ENCODE data around the gene B3GAT1.

B3GAT1 gene

DNA sequence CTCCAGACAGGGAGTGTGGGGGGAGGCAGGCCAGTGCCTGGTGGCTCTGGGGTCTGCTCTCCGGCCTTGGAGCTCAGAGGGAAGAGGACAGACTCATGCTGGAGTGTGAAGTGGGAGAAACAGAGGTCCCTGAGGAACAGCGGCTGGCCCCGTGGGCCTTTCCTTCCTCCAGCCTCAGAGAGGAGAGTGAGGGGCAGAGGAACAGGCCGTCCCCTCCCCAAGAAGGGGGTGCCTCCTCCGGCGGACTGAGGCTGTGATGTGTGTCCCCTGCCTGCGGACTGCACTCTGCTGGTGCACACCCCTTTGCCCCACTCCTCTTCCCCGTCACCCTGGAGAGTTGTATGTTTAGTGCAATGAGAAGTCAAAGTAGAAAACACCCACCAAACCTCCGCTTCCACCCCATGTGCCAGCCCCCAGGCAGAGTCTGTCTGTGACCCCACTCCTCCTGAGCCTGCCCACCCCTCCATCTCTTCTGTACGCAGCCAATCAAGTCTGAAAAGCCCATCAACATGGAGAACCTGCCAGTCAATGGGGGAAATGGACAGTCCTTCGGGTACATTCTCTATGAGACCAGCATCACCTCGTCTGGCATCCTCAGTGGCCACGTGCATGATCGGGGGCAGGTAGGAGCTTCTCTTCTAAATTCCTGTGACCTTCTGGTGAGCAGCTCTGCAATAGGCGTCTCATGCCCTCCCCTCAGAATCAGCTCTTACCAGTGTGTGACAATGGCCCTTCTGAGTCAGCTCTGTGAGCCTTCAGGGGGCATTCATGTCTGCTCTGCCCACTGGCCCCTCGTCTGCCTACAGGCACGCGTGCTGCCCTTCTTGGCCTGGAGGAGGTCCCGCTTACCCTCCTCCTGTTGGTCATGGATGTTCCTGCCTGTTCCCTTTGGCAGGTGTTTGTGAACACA lies 41.3 kb downstream of the B3GAT1 start:
- no peak for DNase-seq

DNA sequence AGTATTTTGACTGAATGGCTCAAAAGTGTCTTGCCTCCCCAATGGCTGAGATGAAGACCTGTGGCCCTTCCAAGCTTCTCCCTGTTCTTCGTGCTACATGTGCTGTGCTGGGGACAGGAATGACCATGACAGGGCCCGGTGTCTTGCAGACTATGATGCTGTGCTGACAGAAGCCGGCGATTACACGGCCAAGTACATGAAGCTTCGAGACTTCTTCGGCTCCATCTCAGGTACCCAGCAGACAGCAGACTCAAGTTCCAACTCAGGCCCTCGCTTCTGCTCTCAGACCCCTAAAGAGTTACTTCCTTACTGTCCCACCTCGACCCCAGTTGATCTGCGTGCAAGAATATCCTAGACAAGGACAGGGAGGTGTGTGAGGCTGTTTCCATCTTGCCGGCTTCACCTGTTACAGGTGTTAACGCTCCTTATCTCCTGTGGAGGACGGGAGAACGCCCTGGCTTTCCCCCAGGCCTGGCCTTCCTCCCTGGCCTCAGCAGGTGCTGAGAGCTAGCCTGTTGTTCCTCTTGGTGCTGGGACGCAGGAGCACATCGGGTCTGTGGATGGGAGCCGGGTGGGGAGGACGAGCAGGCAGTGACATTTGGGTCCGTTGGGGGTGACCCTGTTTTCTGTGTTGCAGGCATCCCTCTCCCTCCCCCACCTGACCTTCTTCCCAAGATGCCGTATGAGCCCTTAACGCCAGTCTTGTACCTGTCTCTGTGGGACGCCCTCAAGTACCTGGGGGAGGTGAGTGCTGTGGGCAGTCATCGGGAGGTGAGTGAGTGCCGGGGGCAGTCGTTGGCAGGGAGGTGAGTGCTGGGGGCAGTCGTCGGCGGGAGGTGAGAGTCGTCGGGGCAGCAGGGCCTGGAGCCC lies 42.2 kb downstream of the B3GAT1 start:
- DNase-seq: no peak

- no peak for DNase-seq
These were observed 44.3 kb downstream of the B3GAT1 start for GRCh38 chr11:134367781-134368180.

DNA sequence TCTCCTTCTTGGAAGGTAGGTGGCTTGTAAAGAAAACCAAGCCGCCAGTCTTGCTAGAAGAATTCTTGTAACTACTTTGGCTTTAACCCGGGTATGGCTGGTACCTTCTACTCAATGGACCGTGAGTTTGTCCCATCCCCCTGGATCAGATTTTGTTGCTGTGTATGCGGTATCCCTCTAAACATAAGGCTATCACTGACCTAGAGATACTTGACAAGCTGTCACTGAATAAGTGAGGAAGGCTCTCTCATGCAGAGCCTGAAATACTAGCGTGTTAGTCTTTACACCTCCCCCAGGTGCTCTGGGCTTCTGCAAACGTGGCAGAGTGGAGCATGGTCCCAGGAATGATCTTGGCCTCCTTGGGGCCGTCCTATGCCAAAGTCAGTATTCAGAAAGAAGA lies 45.8 kb downstream of the B3GAT1 start:
- DNase-seq: no peak

DNA sequence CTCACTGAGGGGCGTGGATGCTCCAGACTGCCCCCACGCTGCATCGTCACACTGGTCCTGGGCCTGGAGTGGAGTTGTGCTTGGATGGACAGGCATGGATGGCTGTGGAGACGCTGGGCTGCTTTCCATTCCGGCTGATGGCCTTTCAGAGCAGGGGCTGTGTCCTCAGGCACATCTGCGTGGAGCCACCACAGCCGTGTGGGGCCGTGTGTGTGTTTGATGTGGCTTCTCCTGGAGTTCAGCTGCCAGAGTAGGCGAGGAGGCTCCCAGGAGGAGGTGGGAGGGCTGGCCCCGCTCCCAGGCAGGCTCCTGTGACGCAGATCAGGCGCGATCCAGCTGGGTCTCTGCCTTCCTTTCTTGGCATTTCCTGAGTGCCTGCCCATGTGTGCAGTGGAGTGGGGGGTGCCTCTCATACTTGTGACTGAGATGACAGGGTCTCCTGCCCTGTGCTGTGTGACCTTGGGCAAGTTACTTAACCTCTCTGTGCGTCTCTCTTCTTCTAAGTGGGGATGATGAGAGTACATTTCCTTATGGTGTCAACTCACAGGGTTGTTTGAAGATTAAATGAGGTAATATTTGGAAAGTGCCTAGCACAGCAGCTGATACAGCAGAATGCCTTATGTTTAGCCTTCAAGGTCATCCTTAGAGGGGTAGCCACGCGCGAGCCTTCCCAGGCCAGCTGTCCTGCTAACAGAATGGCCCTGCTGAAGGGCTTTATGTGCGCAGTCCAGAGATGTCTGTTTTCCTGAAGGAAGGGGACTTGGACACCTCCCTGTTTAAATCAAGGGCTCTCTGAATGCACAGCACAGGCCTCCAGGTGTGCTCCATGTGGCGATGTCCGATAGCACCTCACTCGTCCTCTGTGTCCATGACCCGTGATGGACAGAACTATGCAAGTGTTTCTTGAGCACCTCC lies 46.8 kb downstream of the B3GAT1 start:
- DNase-seq: no peak

GRCh38 chr11:134364261-134364660 lies 47.8 kb downstream of the B3GAT1 start:
- no peak for DNase-seq

DNA sequence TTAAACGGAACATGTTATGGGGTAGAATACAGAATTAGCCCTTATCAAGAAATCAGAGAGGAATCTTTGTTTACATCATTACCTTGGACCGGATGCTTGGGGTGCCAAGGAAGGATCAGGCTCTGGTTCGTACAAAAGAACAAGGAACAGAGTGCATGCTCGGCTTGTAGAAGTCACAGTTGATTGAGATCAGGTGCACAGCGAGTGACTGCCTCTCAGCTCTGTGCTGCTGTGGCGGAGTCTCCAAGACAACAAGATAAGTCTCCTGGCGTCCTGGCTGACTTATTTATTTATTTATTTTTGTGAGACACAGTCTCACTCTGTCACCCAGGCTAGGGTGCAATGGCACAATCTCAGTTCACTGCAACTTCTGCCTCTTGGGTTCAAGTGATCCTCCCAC lies 48.5 kb downstream of the B3GAT1 start:
- DNase-seq: no peak

GRCh38 chr11:134363161-134363560 lies 48.9 kb downstream of the B3GAT1 start:
- DNase-seq: no peak

GRCh38 chr11:134362192-134362901 lies 49.7 kb downstream of the B3GAT1 start:
- no peak for DNase-seq

DNA sequence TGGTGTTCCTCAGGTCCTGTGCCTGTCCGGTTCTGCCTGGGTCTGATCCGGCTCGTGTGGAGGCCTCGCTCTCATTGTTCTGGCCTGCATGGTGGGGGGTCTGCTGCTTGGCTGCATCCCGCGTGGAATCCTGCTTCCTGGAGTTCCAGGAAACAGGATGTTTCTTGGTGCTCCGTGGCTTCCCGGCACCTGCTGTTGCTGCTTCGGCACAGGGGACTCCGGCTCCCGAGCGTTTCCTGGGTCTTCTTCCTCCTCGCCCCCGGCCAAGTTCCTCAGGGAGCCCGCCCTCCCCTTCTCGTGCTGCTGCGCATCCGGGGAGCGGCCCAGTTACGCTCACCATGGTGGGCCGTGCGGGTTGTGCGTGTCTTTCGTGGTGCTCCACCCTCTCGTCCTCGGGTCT lies 50.4 kb downstream of the B3GAT1 start:
- DNase-seq: no peak

DNA sequence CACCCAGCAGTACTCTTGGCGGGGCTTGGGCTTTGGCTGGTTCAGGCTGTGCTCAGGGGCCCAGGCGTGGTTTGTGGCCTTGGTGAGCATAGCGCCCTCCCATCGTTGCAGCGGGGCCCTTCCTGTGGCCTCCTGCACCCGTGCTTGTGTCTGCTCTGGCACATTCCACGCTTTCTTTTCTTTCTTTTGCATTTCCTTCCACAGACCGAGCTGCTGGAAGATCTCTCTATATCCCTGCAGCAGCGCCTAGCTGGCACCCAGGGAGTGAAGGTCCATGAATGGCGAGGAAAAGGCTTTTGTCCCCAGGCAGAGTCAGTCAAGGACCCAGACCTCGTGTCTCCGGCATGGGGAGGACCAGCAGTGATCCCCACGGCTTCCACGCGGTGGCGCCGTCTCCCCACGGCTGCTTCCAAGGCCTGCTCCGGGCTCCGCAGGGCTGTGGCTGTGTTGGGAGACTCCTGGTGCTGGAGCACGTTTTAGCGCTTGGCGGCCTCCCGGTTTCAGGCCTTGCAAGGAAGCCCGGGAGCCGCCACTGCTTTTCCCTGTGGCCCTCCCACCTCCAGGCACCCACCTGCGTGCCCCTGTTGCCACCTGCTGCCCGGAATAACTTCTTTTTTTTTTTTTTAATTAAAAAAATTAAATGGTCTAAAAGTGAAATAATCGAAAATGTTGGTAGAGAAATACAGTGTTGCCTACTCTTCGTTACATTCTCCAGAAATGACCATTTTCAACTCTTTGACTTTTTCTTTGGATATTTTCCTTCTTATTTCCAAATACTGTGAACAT lies 51.8 kb downstream of the B3GAT1 start:
- peak; percentile 77 to 83 for DNase-seq

DNA sequence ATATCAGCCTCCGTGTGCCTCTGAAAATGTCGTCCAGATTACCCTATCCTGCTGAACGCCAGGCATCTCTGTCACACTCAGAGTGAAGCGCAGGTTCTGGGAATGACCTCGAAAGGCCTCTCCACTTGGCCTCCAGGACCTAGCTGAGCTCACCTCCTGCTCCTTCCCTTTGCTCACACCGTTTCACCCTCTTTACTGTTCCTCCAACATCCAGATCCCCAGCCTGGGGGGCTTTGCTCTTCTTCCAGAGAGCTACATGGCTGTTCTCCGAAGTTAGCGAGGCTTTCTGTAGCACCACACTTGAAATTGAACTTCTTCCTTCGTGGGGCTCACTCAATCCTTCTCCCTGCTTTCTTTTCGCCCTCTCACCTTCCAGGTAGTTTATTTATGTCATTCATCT lies 52.4 kb downstream of the B3GAT1 start:
- no peak for DNase-seq

DNA sequence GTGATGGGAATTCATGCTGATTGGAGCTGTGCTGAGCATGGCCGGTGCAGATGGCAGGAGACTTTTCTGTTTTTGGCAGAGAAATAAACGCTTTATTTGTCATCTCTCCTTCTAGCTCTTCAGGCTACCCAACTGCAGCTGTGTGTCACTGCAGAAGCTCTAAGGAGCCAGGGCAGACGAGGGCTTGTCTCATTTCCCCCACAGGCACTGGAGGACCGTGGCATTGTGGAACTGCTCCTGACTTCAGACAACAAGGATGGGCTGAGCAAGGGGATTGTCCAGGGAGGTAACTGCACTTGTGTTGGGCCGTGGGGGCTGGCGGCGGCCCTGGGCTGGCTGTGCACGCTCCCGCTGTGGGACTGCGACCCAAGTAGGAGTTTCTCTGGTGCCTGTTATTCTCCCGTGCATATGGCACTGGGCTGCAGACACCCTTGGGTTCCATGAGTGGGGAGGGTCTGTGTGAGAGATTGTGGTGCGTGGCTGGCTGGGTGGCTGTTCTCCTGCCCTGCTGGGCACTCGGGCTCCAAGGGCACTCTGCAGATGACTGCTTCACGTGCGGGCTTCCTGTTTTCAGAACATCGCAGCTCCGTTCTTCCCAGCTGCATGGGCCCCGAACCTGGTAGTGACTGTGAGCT lies 53.1 kb downstream of the B3GAT1 start:
- no peak for DNase-seq

- DNase-seq: no peak
These were observed 53.7 kb downstream of the B3GAT1 start for GRCh38 chr11:134358165-134358855.

DNA sequence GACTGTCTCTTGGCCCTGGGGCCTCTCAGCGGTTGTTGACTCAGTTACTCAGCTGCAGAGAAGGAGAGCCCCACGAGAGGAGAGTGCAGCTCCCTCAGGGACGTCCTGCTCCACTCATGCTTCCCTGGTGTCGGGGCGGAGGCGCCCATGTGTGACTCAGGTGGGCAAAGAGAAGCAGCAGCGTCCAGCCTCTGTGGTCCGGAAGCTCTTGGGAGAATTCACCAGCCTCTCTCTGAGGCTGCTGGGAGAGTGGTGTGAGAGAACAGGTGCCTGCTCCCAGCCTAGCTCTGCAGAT lies 54.5 kb downstream of the B3GAT1 start:
- DNase-seq: no peak

DNA sequence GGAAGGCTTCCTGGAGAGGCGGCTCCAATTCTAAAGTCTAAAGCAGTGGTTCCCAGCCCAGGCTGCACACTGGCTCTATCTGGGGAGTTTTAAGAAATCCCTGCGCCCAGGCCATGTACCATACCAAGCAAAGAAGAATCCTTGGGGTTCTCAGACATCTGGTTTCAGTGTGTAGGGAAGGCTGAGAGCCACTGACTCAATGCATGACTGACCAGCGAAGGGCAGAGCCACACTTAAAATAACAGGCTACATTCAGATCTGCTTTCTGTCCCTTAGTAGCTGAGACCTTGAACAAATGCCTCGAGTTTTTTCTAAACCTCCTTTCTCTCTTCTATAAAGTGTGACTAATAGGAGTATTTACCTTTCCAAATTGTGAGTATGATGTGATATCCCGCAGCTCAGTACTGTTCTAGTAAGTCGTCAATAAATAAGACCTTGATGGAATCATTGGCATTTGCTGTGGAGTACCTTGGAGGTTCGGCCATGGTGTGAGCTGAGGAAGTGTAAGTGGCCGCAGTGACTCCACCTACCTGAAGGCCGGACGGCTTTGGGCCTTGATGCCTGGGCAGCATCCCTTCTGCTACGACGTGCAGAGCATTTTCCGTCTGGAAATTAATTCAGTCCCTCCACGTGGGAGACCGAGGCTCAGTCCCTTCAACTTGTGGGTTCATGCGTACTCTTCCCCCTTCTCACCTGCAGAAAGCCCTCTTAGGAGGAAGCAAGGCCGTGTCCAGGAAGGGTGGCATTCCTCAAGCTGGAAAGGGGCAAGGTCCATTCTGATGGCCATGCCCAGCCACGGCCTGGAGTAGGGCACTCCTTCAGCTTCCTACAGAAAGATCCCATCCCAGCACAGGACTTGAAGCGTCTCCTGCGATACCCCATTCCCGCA lies 55.1 kb downstream of the B3GAT1 start:
- DNase-seq: no peak

DNA sequence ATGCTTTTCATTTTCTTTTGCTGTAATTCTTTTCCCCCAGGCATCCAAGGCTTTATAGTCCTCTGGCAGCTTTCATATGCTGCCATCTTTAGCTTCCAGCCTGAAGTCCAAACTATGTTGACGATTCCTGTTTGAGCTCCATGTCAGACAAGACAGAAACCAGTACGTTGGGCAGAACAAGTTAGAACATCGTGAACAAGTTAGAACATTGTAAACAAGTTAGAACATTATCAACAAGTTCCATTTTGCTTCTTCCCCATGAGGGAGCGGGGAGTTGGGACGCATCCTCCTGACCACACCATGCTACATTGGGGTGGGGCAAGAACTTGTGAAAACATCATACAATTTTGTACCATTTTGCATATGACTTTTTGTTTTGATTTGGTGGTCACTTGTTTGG lies 56.4 kb downstream of the B3GAT1 start:
- no peak for DNase-seq

- DNase-seq: no peak
These were observed 56.9 kb downstream of the B3GAT1 start for GRCh38 chr11:134355136-134355535.

GRCh38 chr11:134352111-134352510 lies 59.9 kb downstream of the B3GAT1 start:
- DNase-seq: no peak
